H1 (cell line): ENCODE results near the gene HPX. TPM values are rescaled to one million over a fixed set of nuclear protein-coding genes. Genes with fewer than 3 reads are reported as not detected.

Source experiments
- CTCF ChIA-PET: fragments of 300-600 bp; sonication (Branson Sonifier 250); formaldehyde crosslinking; loops from one replicate; lab custom pipeline; 2021; ENCODE audit not compliant: partially characterized antibody; lab: Charles Lee
- POLR2A ChIA-PET: fragments of 300-600 bp; sonication (Branson Sonifier 250); formaldehyde crosslinking; loops from one replicate; lab custom pipeline; 2021; ENCODE audit warnings: inconsistent platforms; ENCODE audit not compliant: partially characterized antibody; lab: Charles Lee
- DNase-seq, 2 experiments: peaks; one replicate each; pipeline versions ENCODE4 v3.0.0 to v3.0.0-alpha.2; 2010 to 2022; ENCODE audit warnings: low spot score in 2 of 2, low read depth in 1 of 2, mixed read lengths in 1 of 2
- FAIRE-seq: peaks from 2 replicates; lab custom pipeline; 2011; peaks lifted over from hg19 to GRCh38; lab: Jason Lieb, UNC
- H2AFZ ChIP-seq: 2 replicates; pipeline ENCODE4 v1.8.1; 2012; ENCODE audit warnings: low read length, inconsistent platforms
- H2AK5ac ChIP-seq: 2 replicates; pipeline ENCODE4 v1.6.1; 2013; ENCODE audit warnings: low read depth, low read length
- H2BK120ac ChIP-seq: replicated peaks from 2 replicates; pipeline ENCODE3; 2013; ENCODE audit warnings: low read depth, low read length, inconsistent platforms
- H2BK12ac ChIP-seq: 2 replicates; pipeline ENCODE4 v1.6.1; 2013; ENCODE audit warnings: low read depth, low read length
- H2BK15ac ChIP-seq: 2 replicates; pipeline ENCODE4 v1.6.1; 2013; ENCODE audit warnings: low read length
- H2BK20ac ChIP-seq: 2 replicates; pipeline ENCODE4 v1.6.1; 2013; ENCODE audit warnings: low read length
- H2BK5ac ChIP-seq: 2 replicates; pipeline ENCODE4 v1.6.1; 2013; ENCODE audit warnings: low read depth, low read length
- H3K14ac ChIP-seq: 2 replicates; pipeline ENCODE4 v1.6.1; 2013; ENCODE audit warnings: inconsistent platforms; ENCODE audit not compliant: insufficient read length
- H3K18ac ChIP-seq: 2 replicates; pipeline ENCODE4 v1.6.1; 2013; ENCODE audit warnings: low read length; ENCODE audit errors: extremely low read depth
- H3K23ac ChIP-seq: 2 replicates; pipeline ENCODE4 v1.6.1; 2013; ENCODE audit warnings: inconsistent platforms; ENCODE audit not compliant: insufficient read length
- H3K23me2 ChIP-seq: 2 replicates; pipeline ENCODE4 v1.6.1; 2013; ENCODE audit warnings: low read depth, low read length
- H3K27ac ChIP-seq: 2 replicates; pipeline ENCODE4 v1.6.1; 2011; ENCODE audit warnings: low read depth, low read length, inconsistent platforms
- H3K27me3 ChIP-seq, 4 experiments: replicated peaks in 1 of 4; 1 replicate in 1 of 4; 2 replicates in 3 of 4; pipeline versions ENCODE4 v1.6.1 to v1.8.1; 2011 to 2013; ENCODE audit warnings: low read length in 3 of 4, mild to moderate bottlenecking in 3 of 4, inconsistent platforms in 2 of 4, mixed read lengths in 2 of 4, moderate library complexity in 1 of 4; ENCODE audit not compliant: control insufficient read depth in 3 of 4, insufficient read depth in 3 of 4; ENCODE audit errors: extremely low read depth in 1 of 4
- H3K36me3 ChIP-seq, 4 experiments: 2 replicates each; pipeline versions ENCODE4 v1.6.1 to v1.8.1; 2011 to 2013; ENCODE audit warnings: mild to moderate bottlenecking in 4 of 4, low read length in 3 of 4, moderate library complexity in 2 of 4, control low read depth in 1 of 4, inconsistent platforms in 1 of 4; ENCODE audit not compliant: insufficient read depth in 4 of 4, control insufficient read depth in 2 of 4
- H3K4ac ChIP-seq: replicated peaks from 2 replicates; pipeline ENCODE3; 2013; ENCODE audit warnings: low read length, low read depth, mixed read lengths, inconsistent platforms; ENCODE audit not compliant: insufficient read length
- H3K4me1 ChIP-seq, 4 experiments: replicated peaks in 1 of 4; 1 replicate in 1 of 4; 2 replicates in 3 of 4; pipeline versions ENCODE4 v1.6.1 to v1.8.1; 2011 to 2013; ENCODE audit warnings: low read length in 3 of 4, inconsistent platforms in 2 of 4, mixed read lengths in 1 of 4; ENCODE audit not compliant: insufficient read depth in 4 of 4, control insufficient read depth in 3 of 4
- H3K4me2 ChIP-seq, 2 experiments: 2 replicates each; pipeline versions ENCODE4 v1.6.1 to v1.8.1; 2011 to 2013; ENCODE audit warnings: low read depth in 2 of 2, low read length in 2 of 2, control low read depth in 1 of 2, inconsistent platforms in 1 of 2, mild to moderate bottlenecking in 1 of 2; ENCODE audit not compliant: insufficient read depth in 1 of 2
- H3K4me3 ChIP-seq, 4 experiments: fragments of 200-600, 300-600 bp in 1 of 4; sonication (generic), shearing (Covaris generic), sonication (Bioruptor Twin) in 1 of 4; 2 replicates each; pipeline versions ENCODE4 v1.5.1 to v1.8.1; 2011 to 2016; ENCODE audit warnings: low read length in 4 of 4, low read depth in 3 of 4, control low read depth in 2 of 4, inconsistent platforms in 2 of 4, mild to moderate bottlenecking in 2 of 4, mixed read lengths in 1 of 4, moderate library complexity in 1 of 4; ENCODE audit not compliant: insufficient read depth in 2 of 4; ENCODE audit errors: extremely low read depth in 1 of 4
- H3K56ac ChIP-seq: replicated peaks from 2 replicates; pipeline ENCODE3; 2013; ENCODE audit warnings: low read depth, mild to moderate bottlenecking, mixed read lengths, low read length, inconsistent platforms; ENCODE audit not compliant: insufficient read length
- H3K79me1 ChIP-seq: 2 replicates; pipeline ENCODE4 v1.6.1; 2013; ENCODE audit warnings: low read depth, low read length, control low read depth
- H3K79me2 ChIP-seq, 2 experiments: 2 replicates each; pipeline versions ENCODE4 v1.6.1 to v1.8.1; 2012 to 2013; ENCODE audit warnings: low read length in 2 of 2, mild to moderate bottlenecking in 2 of 2, inconsistent platforms in 1 of 2; ENCODE audit not compliant: insufficient read depth in 2 of 2, control insufficient read depth in 1 of 2
- H3K9ac ChIP-seq, 4 experiments: replicated peaks in 1 of 4; 1 replicate in 1 of 4; 2 replicates in 3 of 4; pipeline versions ENCODE4 v1.6.1 to v1.8.1; 2011 to 2013; ENCODE audit warnings: low read depth in 3 of 4, low read length in 3 of 4, control low read depth in 2 of 4, mild to moderate bottlenecking in 2 of 4, moderate library complexity in 2 of 4, inconsistent platforms in 1 of 4; ENCODE audit errors: extremely low read depth in 1 of 4
- H3K9me3 ChIP-seq, 2 experiments: 2 replicates each; pipeline versions ENCODE4 v1.6.1 to v1.8.1; 2012 to 2013; ENCODE audit warnings: mild to moderate bottlenecking in 2 of 2, moderate library complexity in 2 of 2, control low read depth in 1 of 2, inconsistent platforms in 1 of 2, low read depth in 1 of 2, low read length in 1 of 2, mixed read lengths in 1 of 2; ENCODE audit not compliant: insufficient read depth in 2 of 2
- H4K20me1 ChIP-seq, 2 experiments: replicated peaks in 1 of 2; 2 replicates each; pipeline versions ENCODE3 to v1.8.1; 2011 to 2013; ENCODE audit warnings: inconsistent platforms in 2 of 2, low read length in 2 of 2, mild to moderate bottlenecking in 1 of 2; ENCODE audit not compliant: insufficient read depth in 2 of 2, control insufficient read depth in 1 of 2
- H4K5ac ChIP-seq: 2 replicates; pipeline ENCODE4 v1.6.1; 2013; ENCODE audit warnings: low read length, low read depth, mixed read lengths, inconsistent platforms; ENCODE audit not compliant: insufficient read length
- H4K8ac ChIP-seq: 2 replicates; pipeline ENCODE4 v1.8.0; 2013; ENCODE audit warnings: mild to moderate bottlenecking, moderate library complexity, low read length, inconsistent platforms; ENCODE audit not compliant: insufficient read depth; ENCODE audit errors: extremely low read depth
- H4K91ac ChIP-seq: replicated peaks from 2 replicates; pipeline ENCODE3; 2013; ENCODE audit warnings: low read length, mixed read lengths, inconsistent platforms; ENCODE audit not compliant: insufficient read length
- CHD2 ChIP-seq: IDR thresholded peaks from 2 replicates; pipeline ENCODE4 v1.6.1; 2012; ENCODE audit warnings: low read length, improper control_type of control experiment
- WGBS, 2 experiments: shearing (Covaris generic) in 1 of 2; methylation state at CpG; one replicate each; pipeline versions ENCODE4 v1.1.6 to v1.1.7; 2013 to 2015; ENCODE audit warnings: low lambda C conversion rate in 2 of 2, mixed read lengths in 2 of 2, inconsistent platforms in 1 of 2, low coverage in 1 of 2, missing lambda C conversion rate in 1 of 2; ENCODE audit not compliant: insufficient replicate concordance in 2 of 2, insufficient coverage in 1 of 2, insufficient read length in 1 of 2; ENCODE audit errors: extremely low coverage in 1 of 2, missing lambda C conversion rate in 1 of 2; 5-methylcytosine and 5-hydroxymethylcytosine counted together
- polyA plus RNA-seq, 7 experiments: library from polyadenylated mRNA; depleted of rRNA in 3 of 7; stranded (reverse) in 5 of 7; unstranded in 2 of 7; fragments of >200 nt in 5 of 7; fragments of 200-250 nt in 2 of 7; gene quantifications; 1 replicate in 5 of 7; 2 replicates in 1 of 7; 4 replicates in 1 of 7; pipeline versions ENCODE4 v1.2.1 to v1.2.3, GENCODE V29; 2011 to 2013; ENCODE audit warnings: missing spikeins in 2 of 7, mixed read lengths in 2 of 7
- total RNA-seq: library from RNA; stranded (reverse); fragmentation: NEBNext Ultra II Directional; extraction: Animal tissue kit (Norgen Biotek cat#: 25700); gene quantifications from 2 replicates; pipeline ENCODE4 v1.2.1, GENCODE V29; 2021

Gene HPX
- total and polyA plus RNA-seq, 2 of the 8 experiments (the other 6 are each of a cell fraction or from before 2014, with no cell fraction given) = 0.80 to 0.97 TPM

GRCh38 chr11:6401464-6401863 is 39.3 kb downstream of the HPX start:
- TF ChIP-seq CHD2 = no peak
- TF ChIP-seq, all 59 proteins: peak for 0
- H2AFZ ChIP-seq = no peak overlapping the region
- no peaks in the 10 kb centered on the region for H3K27me3 ChIP-seq
- no peak for FAIRE-seq
- no peak overlapping the region for H2BK20ac ChIP-seq
- H3K79me2 ChIP-seq = no peaks in the 10 kb centered on the region
- no peak overlapping the region for H4K5ac ChIP-seq
- H4K91ac ChIP-seq = no peak overlapping the region
- no peak overlapping the region for H3K4me3 ChIP-seq
- no peak for DNase-seq
- no peak overlapping the region for H3K9ac ChIP-seq
- no peak overlapping the region for H3K4ac ChIP-seq
- no peak overlapping the region for H2BK120ac ChIP-seq
- H3K4me2 ChIP-seq = no peak overlapping the region
- H4K8ac ChIP-seq = no peak overlapping the region
- ChIA-PET POLR2A (interaction anchor here (0.6 kb wide), 1 partner anchor 73 kb away, joined by 3 read pairs; the partner anchor contains the start of gene TRIM3), CTCF (interaction anchor here (0.7 to 9.5 kb wide), 7 partner anchors 8 to 42 kb away, joined by 3 to 79 read pairs (median 9); partner anchors contain the start of gene HPX)
- H3K36me3 ChIP-seq = peaks cover 0 to 2% (median 0%) of the 10 kb centered on the region in 4 experiments; a peak in 1 of 8 replicates
- H2BK12ac ChIP-seq = no peak overlapping the region
- H2AK5ac ChIP-seq = no peak overlapping the region
- H3K9me3 ChIP-seq = no peaks in the 10 kb centered on the region
- no peak overlapping the region for H3K18ac ChIP-seq
- no peaks in the 10 kb centered on the region for H3K23me2 ChIP-seq
- peaks cover 8 to 15% (median 10%) of the 10 kb centered on the region in 4 experiments for H3K4me1 ChIP-seq
- no peaks in the 10 kb centered on the region for H3K79me1 ChIP-seq
- WGBS, 2 experiments = 94% methylated on average over 7 of the region's 7 CpGs; no CpG with 5 or more reads in 1 of the 2 experiments
- H4K20me1 ChIP-seq = peaks cover 2 to 12% of the 10 kb centered on the region in 2 experiments
- H2BK5ac ChIP-seq = peak overlapping the region; percentile 39; the same call in 1 of the 2 replicates
- no peak overlapping the region for H2BK15ac ChIP-seq
- H3K23ac ChIP-seq = no peak overlapping the region
- no peak overlapping the region for H3K27ac ChIP-seq
- no peak overlapping the region for H3K14ac ChIP-seq
- H3K56ac ChIP-seq = no peak overlapping the region
